DND-41 (cell line): ENCODE measurements around the gene HDAC4.

Experiments used
- ATAC-seq: fragments of 200-7000 bp; cut with Tn5 transposase; 3 replicates; pipeline ENCODE4 v1.9.1; 2021; ENCODE audit warnings: low read depth; ENCODE audit not compliant: insufficient read depth
- DNase-seq: peaks from one replicate; pipeline ENCODE4 v3.0.0-alpha.2; 2020
- H2AFZ ChIP-seq: 2 replicates; pipeline ENCODE4 v1.6.0; 2012; ENCODE audit warnings: low read depth, low read length
- H3K27ac ChIP-seq: 2 replicates; pipeline ENCODE4 v1.5.1; 2012; ENCODE audit warnings: low read length, inconsistent platforms
- H3K27me3 ChIP-seq: fragments of 200-600 bp; sonication (generic); 2 replicates; pipeline ENCODE4 v1.6.0; 2012; ENCODE audit warnings: low read length, mild to moderate bottlenecking, inconsistent platforms; ENCODE audit not compliant: insufficient read depth, poor library complexity
- H3K36me3 ChIP-seq: 2 replicates; pipeline ENCODE4 v1.5.1; 2012; ENCODE audit warnings: low read length, inconsistent platforms; ENCODE audit not compliant: insufficient read depth
- H3K4me1 ChIP-seq: 2 replicates; pipeline ENCODE4 v1.5.1; 2012; ENCODE audit warnings: mild to moderate bottlenecking, low read length; ENCODE audit not compliant: insufficient read depth
- H3K4me2 ChIP-seq: 2 replicates; pipeline ENCODE4 v1.6.0; 2012; ENCODE audit warnings: mild to moderate bottlenecking, moderate library complexity, low read length, inconsistent platforms; ENCODE audit not compliant: insufficient read depth
- H3K4me3 ChIP-seq, 2 experiments: fragments of 200-600 bp in 1 of 2; shearing (Covaris generic) in 1 of 2; 2 replicates each; pipeline ENCODE4 v1.5.1; 2012 to 2016; ENCODE audit warnings: inconsistent platforms in 2 of 2, low read length in 2 of 2, mild to moderate bottlenecking in 2 of 2, low read depth in 1 of 2, moderate library complexity in 1 of 2
- H3K79me2 ChIP-seq: 2 replicates; pipeline ENCODE4 v1.6.0; 2012; ENCODE audit warnings: low read length, inconsistent platforms; ENCODE audit not compliant: insufficient read depth
- H3K9ac ChIP-seq: 2 replicates; pipeline ENCODE4 v1.6.0; 2012; ENCODE audit warnings: low read depth, mild to moderate bottlenecking, inconsistent platforms, low read length, moderate library complexity
- H3K9me3 ChIP-seq: 2 replicates; pipeline ENCODE4 v1.5.1; 2012; ENCODE audit warnings: low read length, moderate library complexity, mild to moderate bottlenecking, inconsistent platforms; ENCODE audit not compliant: insufficient read depth, severe bottlenecking
- H4K20me1 ChIP-seq: 2 replicates; pipeline ENCODE4 v1.6.0; 2012; ENCODE audit warnings: low read length; ENCODE audit not compliant: insufficient read depth
- CTCF ChIP-seq: IDR thresholded peaks from 2 replicates; pipeline ENCODE4 v1.5.1; 2012; ENCODE audit warnings: borderline replicate concordance, low read length, moderate library complexity, mild to moderate bottlenecking; ENCODE audit not compliant: poor library complexity, severe bottlenecking; ENCODE audit errors: extremely low read depth
- EZH2 ChIP-seq: IDR thresholded peaks from 3 replicates; pipeline ENCODE4 v1.6.1; 2012; ENCODE audit warnings: borderline replicate concordance, low read depth, mild to moderate bottlenecking, moderate library complexity, low read length, inconsistent platforms; ENCODE audit not compliant: severe bottlenecking

HDAC4 gene

GRCh38 chr2:239165206-239165831 lies 235.5 kb downstream of the HDAC4 start:
- Histone ChIP-seq H3K27ac (no peak overlapping the region), H3K9me3 (no peaks in the 10 kb centered on the region), H3K27me3 (no peaks in the 10 kb centered on the region), H3K9ac (no peak overlapping the region), H3K4me2 (no peak overlapping the region), H3K4me3 (no peak overlapping the region), H4K20me1 (peaks cover 67% of the 10 kb centered on the region), H2AFZ (no peak overlapping the region), H3K4me1 (no peaks in the 10 kb centered on the region), H3K79me2 (peaks cover 96% of the 10 kb centered on the region), H3K36me3 (peaks cover 97% of the 10 kb centered on the region)
- DNase-seq (no peak), ATAC-seq (no peak)
- TF ChIP-seq CTCF (no peak), EZH2 (no peak)

GRCh38 chr2:239164335-239164871 lies 236.4 kb downstream of the HDAC4 start:
- no peak overlapping the region for H3K4me2 ChIP-seq
- H2AFZ ChIP-seq: no peak overlapping the region
- H3K4me3 ChIP-seq: no peak overlapping the region
- peaks cover 99% of the 10 kb centered on the region for H3K36me3 ChIP-seq
- H3K9ac ChIP-seq: no peak overlapping the region
- H3K79me2 ChIP-seq: peaks cover 97% of the 10 kb centered on the region
- H3K4me1 ChIP-seq: no peaks in the 10 kb centered on the region
- no peaks in the 10 kb centered on the region for H3K9me3 ChIP-seq
- H3K27me3 ChIP-seq: no peaks in the 10 kb centered on the region
- DNase-seq (no peak), ATAC-seq (peak; percentile 32; the same call in 1 of the 3 replicates)
- H3K27ac ChIP-seq: peak overlapping the region; percentile 12; the same call in 1 of the 2 replicates
- no peak for TF ChIP-seq EZH2
- TF ChIP-seq CTCF: no peak
- H4K20me1 ChIP-seq: peaks cover 70% of the 10 kb centered on the region

- Histone ChIP-seq H3K36me3 (peaks cover 99% of the 10 kb centered on the region), H3K27ac (no peak overlapping the region), H3K4me2 (no peak overlapping the region), H4K20me1 (peaks cover 72% of the 10 kb centered on the region), H2AFZ (no peak overlapping the region), H3K79me2 (peaks cover 97% of the 10 kb centered on the region), H3K4me1 (no peaks in the 10 kb centered on the region), H3K27me3 (no peaks in the 10 kb centered on the region), H3K9me3 (no peaks in the 10 kb centered on the region), H3K9ac (no peak overlapping the region), H3K4me3 (no peak overlapping the region)
- ATAC-seq: no peak
- DNase-seq: no peak
- TF ChIP-seq CTCF: no peak
- TF ChIP-seq EZH2: no peak
Observed at GRCh38 chr2:239163688-239164334, 237.0 kb downstream of the HDAC4 start.
